HG02981 (cell line): ENCODE data around the gene TMEM121B.
"Not testable (repeated sequence)": the region's sequence is repeated elsewhere in the genome, so short reads cannot be mapped to it uniquely, and the experiment has no call there.

ENCODE experiments used
- ATAC-seq: cut with Tn5 transposase; IDR thresholded peaks from one replicate; pipeline ENCODE4 v1.9.1; 2021; ENCODE audit warnings: mild to moderate bottlenecking, moderate library complexity; ENCODE audit not compliant: unreplicated experiment

TMEM121B gene

GRCh38 chr22:17121233-17122195, at the start of gene TMEM121B:
Gene TMEM121B (minus strand): TSS chr22:17121360. CDS start chr22:17121127, 233 bp downstream.
- ATAC-seq, result no peak

DNA sequence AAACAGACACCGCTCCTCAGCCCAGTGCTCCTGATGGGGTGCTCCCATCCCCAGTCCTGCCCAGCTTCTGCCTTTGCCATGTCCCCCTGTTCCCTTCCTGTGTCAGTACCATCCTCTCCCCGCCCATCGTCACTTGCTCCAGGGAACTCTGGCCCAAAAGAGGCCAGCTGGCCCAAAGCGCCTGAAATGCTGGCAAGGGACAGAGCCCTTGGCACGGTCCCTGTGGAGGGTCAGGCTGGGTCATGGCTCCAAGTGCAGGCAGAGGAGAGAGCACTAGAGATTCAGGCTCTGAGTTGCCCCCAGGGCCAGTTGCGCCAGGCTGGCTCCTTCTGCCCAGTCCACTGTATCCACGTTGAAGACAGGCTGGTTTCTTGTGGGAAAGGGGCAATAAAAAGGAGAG, 46.3 kb upstream of the TMEM121B start:
- ATAC-seq, result no peak

DNA sequence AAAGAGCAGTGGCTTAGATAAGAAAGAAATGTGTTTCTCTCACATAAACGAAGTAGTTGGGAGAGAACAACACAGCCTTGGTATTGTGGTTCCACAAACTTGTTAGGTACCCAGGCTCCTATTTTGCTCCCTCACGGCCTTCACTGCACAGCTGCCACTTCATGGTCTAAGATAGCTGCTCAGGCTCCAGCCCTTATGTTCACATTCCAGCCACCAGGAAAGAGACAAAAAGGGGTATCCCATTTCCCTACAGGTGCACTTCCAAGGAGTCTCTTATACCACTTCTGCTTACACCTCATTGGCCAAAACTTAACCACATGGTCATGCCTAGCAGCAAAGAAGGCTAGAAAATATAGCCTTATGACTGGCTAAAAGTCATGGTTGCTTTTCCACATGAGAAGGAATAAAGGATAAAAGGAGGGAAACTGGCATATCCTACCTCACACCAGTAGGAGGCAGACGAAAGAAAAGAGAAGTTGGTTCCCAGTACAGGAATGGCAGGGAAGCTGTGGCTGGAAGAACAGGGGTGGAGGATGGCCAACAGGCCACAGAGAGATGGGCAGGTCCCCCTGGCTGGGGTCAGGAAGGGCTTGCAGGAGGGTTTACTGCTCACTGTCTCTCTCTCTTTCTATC, 43.3 kb upstream of the TMEM121B start:
- no peak for ATAC-seq

GRCh38 chr22:17162731-17163130, 41.6 kb upstream of the TMEM121B start:
- ATAC-seq, result no peak

DNA sequence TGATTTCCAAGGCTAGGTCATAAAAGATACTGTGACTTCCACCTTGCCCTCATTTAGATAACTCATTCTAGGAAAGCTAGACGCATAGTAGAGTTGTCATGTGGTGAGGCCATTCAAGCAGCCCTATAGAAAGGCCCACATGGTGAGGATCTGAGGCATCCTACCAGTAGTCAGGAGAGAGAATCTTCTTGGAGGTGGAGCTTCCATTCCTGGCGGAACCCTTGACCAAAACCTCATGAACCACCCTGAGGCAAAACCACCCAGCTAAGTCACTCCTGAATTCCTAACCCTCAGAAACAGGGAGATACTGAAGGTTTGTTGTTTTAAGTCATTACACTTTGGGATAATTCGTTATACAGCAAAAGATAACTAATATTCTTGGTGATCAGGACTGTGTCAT, 40.8 kb upstream of the TMEM121B start:
- ATAC-seq, result no peak

GRCh38 chr22:17159504-17159951, 38.4 kb upstream of the TMEM121B start:
- peak; percentile 16 for ATAC-seq

DNA sequence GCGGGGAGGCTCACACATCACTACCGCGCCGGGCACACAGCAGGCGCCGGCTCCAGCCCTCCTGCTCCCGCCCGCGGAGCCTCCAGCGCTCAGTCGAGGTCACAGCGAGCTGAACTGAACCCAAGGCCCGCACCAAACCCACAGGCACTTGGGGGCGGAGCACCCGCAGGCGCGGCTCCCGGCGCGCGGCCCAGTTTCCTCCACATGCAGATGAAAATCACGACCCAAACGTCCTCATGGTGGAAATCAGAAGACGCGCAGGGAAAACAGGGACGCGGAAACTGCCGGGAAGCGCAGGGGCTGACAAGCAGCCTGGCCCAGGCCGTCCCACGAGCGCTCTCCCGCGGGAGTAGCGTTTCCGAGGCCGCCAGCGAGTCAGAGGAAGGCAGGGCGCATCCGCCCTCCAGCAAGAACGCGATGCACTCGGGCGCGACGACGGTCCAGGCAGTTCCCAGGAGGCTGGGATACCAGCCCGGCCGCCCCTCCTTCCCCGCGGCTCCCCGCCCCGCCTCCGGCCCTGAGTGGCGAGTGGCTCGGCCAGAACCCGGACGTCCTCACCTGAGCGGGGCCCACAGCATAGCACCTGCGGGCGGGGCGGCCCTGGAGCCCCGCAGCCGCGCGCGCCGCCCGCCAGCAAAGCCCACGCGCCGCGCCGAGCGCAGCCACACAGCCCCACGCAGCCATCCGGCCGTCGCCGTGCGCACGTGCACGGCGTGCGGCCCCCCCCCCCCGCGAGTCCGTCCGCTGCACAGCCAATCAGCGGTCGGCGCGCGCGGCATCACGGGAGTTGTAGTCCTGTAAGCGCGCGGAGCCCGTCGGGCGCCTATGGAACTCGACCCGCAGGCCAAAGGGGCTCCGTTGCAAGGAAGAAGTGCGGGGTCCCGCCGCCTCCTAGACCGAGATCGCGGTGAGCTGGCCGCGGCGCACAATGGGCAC, 37.7 kb upstream of the TMEM121B start, which contains the start of gene HDHD5:
Gene HDHD5 (minus strand): TSS at position 710 of the 936 bp plus-strand sequence. CDS start 26 bp downstream, at position 684.
- peak; percentile 71 for ATAC-seq

DNA sequence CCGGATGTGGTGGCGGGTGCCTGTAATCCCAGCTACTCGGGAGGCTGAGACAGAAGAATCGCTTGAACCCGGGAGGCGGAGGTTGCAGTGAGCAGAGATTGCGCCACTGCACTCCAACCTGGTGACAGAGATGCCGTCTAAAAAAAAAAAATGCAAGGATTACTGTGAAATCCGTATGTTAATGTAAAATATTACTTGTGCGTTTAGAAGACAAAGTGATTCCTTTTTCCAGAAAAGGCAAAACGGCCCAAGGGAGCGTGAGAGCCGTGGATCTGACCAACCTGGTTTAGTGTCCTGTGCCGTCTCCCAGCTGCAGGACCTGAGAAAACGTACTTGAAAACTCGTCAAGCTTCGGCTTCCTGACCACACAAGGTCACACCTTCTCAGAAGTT, 37.0 kb upstream of the TMEM121B start:
- ATAC-seq, result no peak

DNA sequence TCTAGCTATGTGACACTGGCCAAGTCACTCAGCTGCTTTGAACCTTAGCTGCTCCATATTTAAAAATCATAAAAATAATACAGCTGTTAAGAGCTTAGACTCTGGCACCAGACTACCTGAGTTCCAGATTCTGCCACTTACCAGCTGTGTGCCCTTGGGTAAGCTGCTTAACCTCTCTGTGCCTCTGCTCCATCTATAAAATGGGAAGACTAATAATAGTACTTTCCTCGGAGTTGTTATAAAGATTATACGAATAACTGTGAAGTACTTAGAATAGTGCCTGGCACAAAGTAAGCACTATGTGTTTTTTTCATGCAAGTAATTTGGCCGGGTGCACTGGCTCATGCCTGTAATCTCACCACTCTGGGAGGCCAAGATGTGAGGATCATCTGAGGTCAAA, 36.6 kb upstream of the TMEM121B start:
- no peak for ATAC-seq

DNA sequence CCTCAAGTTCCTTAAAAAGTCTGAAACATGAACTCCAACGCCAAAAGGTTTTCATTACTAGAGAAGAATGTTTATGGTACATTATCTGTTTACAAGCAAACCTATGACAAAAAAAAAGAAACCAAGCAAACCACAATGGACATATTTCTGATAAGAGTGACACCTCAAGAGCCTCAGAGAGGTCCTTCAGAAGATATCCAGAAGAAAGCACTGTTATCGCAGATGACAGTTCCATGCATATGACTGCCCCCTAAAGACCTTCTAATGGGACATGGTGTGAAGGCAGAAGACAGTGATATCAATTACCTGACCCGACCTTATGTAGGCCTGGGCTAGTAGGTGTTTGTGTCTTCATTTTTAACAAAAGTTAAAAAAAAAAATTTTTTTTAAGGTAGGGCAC, 34.8 kb upstream of the TMEM121B start:
- no peak for ATAC-seq

- ATAC-seq, result no peak
These were observed 31.8 kb upstream of the TMEM121B start for GRCh38 chr22:17152971-17153370.

- ATAC-seq, result no peak
These were observed 31.2 kb upstream of the TMEM121B start for GRCh38 chr22:17152340-17152739.

- ATAC-seq, result no peak
These were observed 28.1 kb upstream of the TMEM121B start for GRCh38 chr22:17149076-17149815.

GRCh38 chr22:17147458-17147857, 26.3 kb upstream of the TMEM121B start:
- ATAC-seq, result not testable (repeated sequence)

- no peak for ATAC-seq
These were observed 24.0 kb upstream of the TMEM121B start for GRCh38 chr22:17145021-17145680.

DNA sequence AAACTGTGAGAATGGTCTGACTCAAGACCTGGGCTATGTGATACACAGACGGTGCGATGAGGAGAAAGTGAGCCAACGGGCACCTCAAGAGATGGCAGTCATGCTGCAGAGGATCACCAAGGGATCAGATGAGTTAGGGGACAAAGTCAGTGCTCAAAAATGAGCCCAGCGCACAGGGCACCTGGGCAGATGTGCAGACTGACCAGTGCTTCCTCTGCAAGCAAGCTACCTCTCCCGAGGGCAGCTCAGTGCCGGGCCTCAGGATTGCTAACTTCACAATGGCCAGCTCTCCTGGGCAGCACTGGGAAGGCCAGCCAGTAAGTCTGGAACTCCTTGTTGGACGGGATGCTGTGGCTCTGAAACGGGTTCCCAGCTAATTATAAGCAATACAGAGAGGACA, 22.7 kb upstream of the TMEM121B start:
- ATAC-seq, result no peak

DNA sequence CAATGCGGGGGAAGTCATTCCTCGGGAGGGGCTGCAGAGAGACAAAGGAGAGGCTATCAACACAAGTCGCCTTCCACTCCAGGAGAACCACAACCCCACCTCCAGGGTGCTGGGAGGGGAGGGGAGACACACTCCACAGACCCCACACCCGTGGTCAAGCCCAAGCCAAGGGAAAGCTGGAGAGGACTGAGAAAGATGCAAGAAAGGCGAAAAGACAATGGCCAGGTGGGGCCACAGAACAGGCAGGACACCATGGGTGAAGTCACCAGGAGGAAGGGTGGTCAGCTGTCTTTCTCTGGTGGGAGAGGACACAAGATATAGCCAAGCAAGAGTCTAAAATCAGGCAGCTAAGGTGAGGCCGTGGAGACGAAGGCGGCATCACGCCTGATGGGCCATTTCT, 21.9 kb upstream of the TMEM121B start:
- ATAC-seq, result no peak

DNA sequence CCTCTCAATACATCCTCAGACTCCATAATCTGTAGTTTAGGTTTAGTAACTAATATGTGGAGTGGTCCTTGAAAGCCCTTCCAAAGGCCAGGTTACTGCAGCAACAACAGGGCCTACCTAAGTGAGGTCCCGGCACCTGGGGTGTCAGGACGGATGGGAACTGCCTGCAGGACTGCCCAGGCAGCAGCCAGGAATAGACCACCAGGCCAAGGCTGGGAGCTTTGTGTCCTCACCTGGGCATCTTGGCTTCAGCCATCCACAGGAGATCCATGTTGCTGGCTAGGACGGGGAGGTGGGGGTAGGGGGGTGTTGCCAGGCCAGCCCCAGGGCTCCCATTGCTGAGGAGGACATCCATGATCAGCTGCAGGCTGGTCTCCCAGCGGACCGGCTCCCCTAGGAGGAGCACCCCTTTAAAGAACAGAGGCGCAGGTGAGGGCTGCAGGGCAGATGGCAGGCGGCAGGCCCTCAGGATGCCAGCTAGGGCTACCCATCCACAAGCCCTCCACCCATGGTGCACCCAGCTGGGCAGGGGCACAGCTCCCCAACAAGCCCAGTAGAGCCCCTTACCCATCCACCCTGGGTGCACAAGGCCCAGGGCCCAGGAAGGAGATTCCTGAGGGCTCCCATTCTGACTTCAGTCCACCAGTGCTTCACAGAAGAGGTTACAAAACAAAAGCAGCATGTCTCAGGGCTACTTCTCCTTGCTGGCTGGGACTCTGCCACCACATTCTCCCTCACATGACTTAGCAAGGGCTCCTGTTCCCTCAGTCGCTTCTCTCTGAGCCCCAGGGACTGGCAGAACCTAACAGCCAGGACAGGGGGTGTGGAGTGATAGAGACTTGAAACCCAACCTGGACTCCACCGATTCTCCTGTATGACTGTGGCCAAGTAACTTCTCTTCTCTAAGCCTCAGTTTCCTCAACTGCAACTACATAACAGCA, 19.9 kb upstream of the TMEM121B start:
- no peak for ATAC-seq
